A204.1 (cell line): ENCODE data around the gene RPL18A.
"Not testable (repeated sequence)": the region's sequence is repeated elsewhere in the genome, so short reads cannot be mapped to it uniquely, and the experiment has no call there.

Experiments used
- FAIRE-seq: peaks from 2 replicates; lab custom pipeline; 2012; peaks lifted over from hg19 to GRCh38; lab: Jason Lieb, UNC

Gene RPL18A

GRCh38 chr19:17866964-17867486 lies 7.3 kb downstream of the RPL18A start:
- no peak for FAIRE-seq

GRCh38 chr19:17868669-17869068 lies 9.0 kb downstream of the RPL18A start:
- no peak for FAIRE-seq

- no peak for FAIRE-seq
These were observed 9.5 kb downstream of the RPL18A start for GRCh38 chr19:17869114-17869608.

GRCh38 chr19:17871032-17871877 lies 11.5 kb downstream of the RPL18A start:
- no peak for FAIRE-seq

GRCh38 chr19:17871878-17872250 lies 12.2 kb downstream of the RPL18A start, which contains the start of gene SLC5A5:
Gene SLC5A5 (plus strand): TSS chr19:17871945. CDS start chr19:17872320, 375 bp downstream.
- no peak for FAIRE-seq

- FAIRE-seq = no peak
These were observed 12.7 kb downstream of the RPL18A start for GRCh38 chr19:17872251-17873001.

- no peak for FAIRE-seq
These were observed 14.4 kb downstream of the RPL18A start for GRCh38 chr19:17873786-17874757.

GRCh38 chr19:17874758-17875135 lies 15.0 kb downstream of the RPL18A start:
- no peak for FAIRE-seq

GRCh38 chr19:17877696-17878095 lies 18.0 kb downstream of the RPL18A start:
- FAIRE-seq = no peak

- no peak for FAIRE-seq
These were observed 19.8 kb downstream of the RPL18A start for GRCh38 chr19:17879466-17879865.

GRCh38 chr19:17881701-17882100 lies 22.0 kb downstream of the RPL18A start:
- FAIRE-seq = no peak

- no peak for FAIRE-seq
These were observed 24.1 kb downstream of the RPL18A start for GRCh38 chr19:17883627-17884410.

- no peak for FAIRE-seq
These were observed 26.8 kb downstream of the RPL18A start for GRCh38 chr19:17886515-17886914.

- not testable (repeated sequence) for FAIRE-seq
These were observed 27.5 kb downstream of the RPL18A start for GRCh38 chr19:17887221-17887620.

- no peak for FAIRE-seq
These were observed 28.6 kb downstream of the RPL18A start for GRCh38 chr19:17888260-17888659.

- FAIRE-seq = no peak
These were observed 30.0 kb downstream of the RPL18A start for GRCh38 chr19:17889609-17890214.

- FAIRE-seq = no peak
These were observed 34.1 kb downstream of the RPL18A start for GRCh38 chr19:17893766-17894165.

- no peak for FAIRE-seq
These were observed 43.0 kb downstream of the RPL18A start for GRCh38 chr19:17902701-17903100.

- no peak for FAIRE-seq
These were observed 48.5 kb downstream of the RPL18A start for GRCh38 chr19:17908244-17908643.

- FAIRE-seq = no peak
These were observed 49.5 kb downstream of the RPL18A start for GRCh38 chr19:17909003-17909732.
